K562 (cell line): ENCODE measurements around the gene VSTM5. TPM values are rescaled to one million over a fixed set of nuclear protein-coding genes. Genes with fewer than 3 reads are reported as not detected.
A peak's percentile ranks its signal among the peaks of the same experiment; 100 is the strongest.

Source experiments
- CBFB ChIP-seq: sonication (generic); formaldehyde crosslinking; IDR thresholded peaks from 2 replicates; pipeline ENCODE4 v1.4.0; 2020; ENCODE audit warnings: mild to moderate bottlenecking, missing genetic modification reagents
- E2F3 ChIP-seq: fragments of 250-450 bp; sonication (Bioruptor Pico); IDR thresholded peaks from 2 replicates; pipeline ENCODE4 v1.4.0; 2020; ENCODE audit warnings: mild to moderate bottlenecking
- HEY1 ChIP-seq: fragments of 250-450 bp; sonication (Bioruptor Pico); IDR thresholded peaks from 2 replicates; pipeline ENCODE4 v1.5.0; 2020; ENCODE audit warnings: mild to moderate bottlenecking, moderate library complexity, borderline replicate concordance
- HLTF ChIP-seq: fragments of 450-650 bp; IDR thresholded peaks from 2 replicates; pipeline ENCODE4 v1.6.1; 2016
- MBD1 ChIP-seq: fragments of 250-450 bp; sonication (Bioruptor Pico); IDR thresholded peaks from 2 replicates; pipeline ENCODE4 v1.8.0; 2022; ENCODE audit warnings: inconsistent platforms
- MTA1 ChIP-seq: fragments of 450-650 bp; IDR thresholded peaks from 2 replicates; pipeline ENCODE4 v1.6.1; 2017; ENCODE audit warnings: borderline replicate concordance
- SREBF1 ChIP-seq: fragments of 150-350 bp; IDR thresholded peaks from 2 replicates; pipeline ENCODE4 v1.6.1; 2014; ENCODE audit warnings: antibody characterized with exemption, low read depth, low read length, borderline replicate concordance
- ZNF551 ChIP-seq: fragments of 250-450 bp; sonication (Bioruptor Pico); IDR thresholded peaks from 2 replicates; pipeline ENCODE4 v1.5.0; 2021; ENCODE audit warnings: mild to moderate bottlenecking, moderate library complexity
- ZNF589 ChIP-seq: fragments of 200-800 bp; sonication (Bioruptor generic); IDR thresholded peaks from 2 replicates; pipeline ENCODE4 v1.6.1; 2016; ENCODE audit warnings: low read depth, missing genetic modification characterization, missing compliant biosample characterization
- polyA plus RNA-seq, 8 experiments: library from polyadenylated mRNA; depleted of rRNA in 4 of 8; stranded (reverse) in 5 of 8; unstranded in 3 of 8; fragments of >200 nt; fragmentation: Nextera tagmentation in 2 of 8; fragmentation: Illumina TruSeq in 1 of 8; extraction: Ambion mirVana in 2 of 8; extraction: Trizol in 1 of 8; gene quantifications; 2 replicates each; pipeline versions ENCODE4 v1.2.1 to v1.2.3, GENCODE V29; 2011 to 2014; ENCODE audit warnings: inconsistent platforms in 1 of 8, missing spikeins in 1 of 8
- total RNA-seq, 7 experiments: library from RNA; depleted of rRNA in 6 of 7; stranded (reverse); fragments of >200 nt in 6 of 7; fragmentation: Illumina TruSeq in 2 of 7; extraction: Trizol in 2 of 7; gene quantifications; 2 replicates each; pipeline versions ENCODE4 v1.2.1 to v1.2.3, GENCODE V29; 2011 to 2021; ENCODE audit warnings: low replicate concordance in 1 of 7
- TF ChIP-seq, protein P1 (sequence below), 2 experiments: IDR thresholded peaks; 2 replicates each; pipeline ENCODE4 v1.6.1; 2012; ENCODE audit warnings: improper control_type of control experiment in 2 of 2, low read depth in 2 of 2, low read length in 2 of 2, borderline replicate concordance in 1 of 2
- TF ChIP-seq, protein P2 (sequence below): fragments of 250-450 bp; sonication (Bioruptor Pico); IDR thresholded peaks from 2 replicates; pipeline ENCODE4 v1.9.0; 2021; ENCODE audit warnings: mild to moderate bottlenecking, inconsistent platforms
- TF ChIP-seq, protein P3 (sequence below): fragments of 450-650 bp; formaldehyde crosslinking; IDR thresholded peaks from 2 replicates; pipeline ENCODE4 v1.4.0; 2020; ENCODE audit warnings: mild to moderate bottlenecking, mixed read lengths
- TF ChIP-seq, protein P4 (sequence below): fragments of 450-650 bp; formaldehyde crosslinking; conservative IDR thresholded peaks from 2 replicates; pipeline ENCODE4 v1.4.0; 2022; ENCODE audit warnings: mild to moderate bottlenecking, missing genetic modification characterization
- TF ChIP-seq, protein P5 (sequence below): fragments of 450-650 bp; IDR thresholded peaks from 2 replicates; pipeline ENCODE4 v1.6.1; 2016; ENCODE audit warnings: missing biosample characterization, missing genetic modification characterization

Gene VSTM5
- total and polyA plus RNA-seq, 9 of the 15 experiments (the other 6 are each of a cell fraction or from before 2014, with no cell fraction given) = 0.01 TPM; not detected in 8

- no peak for TF ChIP-seq HEY1
- TF ChIP-seq, protein P1, sequence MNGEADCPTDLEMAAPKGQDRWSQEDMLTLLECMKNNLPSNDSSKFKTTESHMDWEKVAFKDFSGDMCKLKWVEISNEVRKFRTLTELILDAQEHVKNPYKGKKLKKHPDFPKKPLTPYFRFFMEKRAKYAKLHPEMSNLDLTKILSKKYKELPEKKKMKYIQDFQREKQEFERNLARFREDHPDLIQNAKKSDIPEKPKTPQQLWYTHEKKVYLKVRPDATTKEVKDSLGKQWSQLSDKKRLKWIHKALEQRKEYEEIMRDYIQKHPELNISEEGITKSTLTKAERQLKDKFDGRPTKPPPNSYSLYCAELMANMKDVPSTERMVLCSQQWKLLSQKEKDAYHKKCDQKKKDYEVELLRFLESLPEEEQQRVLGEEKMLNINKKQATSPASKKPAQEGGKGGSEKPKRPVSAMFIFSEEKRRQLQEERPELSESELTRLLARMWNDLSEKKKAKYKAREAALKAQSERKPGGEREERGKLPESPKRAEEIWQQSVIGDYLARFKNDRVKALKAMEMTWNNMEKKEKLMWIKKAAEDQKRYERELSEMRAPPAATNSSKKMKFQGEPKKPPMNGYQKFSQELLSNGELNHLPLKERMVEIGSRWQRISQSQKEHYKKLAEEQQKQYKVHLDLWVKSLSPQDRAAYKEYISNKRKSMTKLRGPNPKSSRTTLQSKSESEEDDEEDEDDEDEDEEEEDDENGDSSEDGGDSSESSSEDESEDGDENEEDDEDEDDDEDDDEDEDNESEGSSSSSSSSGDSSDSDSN (IDR thresholded peaks at IDR 0.05; ENCODE audit: borderline replicate concordance in 1 of 2, low read depth in 2 of 2, low read length in 2 of 2) = peak in 1 of 2 experiments; percentile 68; a peak in 1 of 4 replicates
- TF ChIP-seq CBFB (CRISPR knock-in tag) = no peak
- TF ChIP-seq, protein P2, sequence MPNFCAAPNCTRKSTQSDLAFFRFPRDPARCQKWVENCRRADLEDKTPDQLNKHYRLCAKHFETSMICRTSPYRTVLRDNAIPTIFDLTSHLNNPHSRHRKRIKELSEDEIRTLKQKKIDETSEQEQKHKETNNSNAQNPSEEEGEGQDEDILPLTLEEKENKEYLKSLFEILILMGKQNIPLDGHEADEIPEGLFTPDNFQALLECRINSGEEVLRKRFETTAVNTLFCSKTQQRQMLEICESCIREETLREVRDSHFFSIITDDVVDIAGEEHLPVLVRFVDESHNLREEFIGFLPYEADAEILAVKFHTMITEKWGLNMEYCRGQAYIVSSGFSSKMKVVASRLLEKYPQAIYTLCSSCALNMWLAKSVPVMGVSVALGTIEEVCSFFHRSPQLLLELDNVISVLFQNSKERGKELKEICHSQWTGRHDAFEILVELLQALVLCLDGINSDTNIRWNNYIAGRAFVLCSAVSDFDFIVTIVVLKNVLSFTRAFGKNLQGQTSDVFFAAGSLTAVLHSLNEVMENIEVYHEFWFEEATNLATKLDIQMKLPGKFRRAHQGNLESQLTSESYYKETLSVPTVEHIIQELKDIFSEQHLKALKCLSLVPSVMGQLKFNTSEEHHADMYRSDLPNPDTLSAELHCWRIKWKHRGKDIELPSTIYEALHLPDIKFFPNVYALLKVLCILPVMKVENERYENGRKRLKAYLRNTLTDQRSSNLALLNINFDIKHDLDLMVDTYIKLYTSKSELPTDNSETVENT (CRISPR knock-in tag) = no peak
- TF ChIP-seq, protein P3, sequence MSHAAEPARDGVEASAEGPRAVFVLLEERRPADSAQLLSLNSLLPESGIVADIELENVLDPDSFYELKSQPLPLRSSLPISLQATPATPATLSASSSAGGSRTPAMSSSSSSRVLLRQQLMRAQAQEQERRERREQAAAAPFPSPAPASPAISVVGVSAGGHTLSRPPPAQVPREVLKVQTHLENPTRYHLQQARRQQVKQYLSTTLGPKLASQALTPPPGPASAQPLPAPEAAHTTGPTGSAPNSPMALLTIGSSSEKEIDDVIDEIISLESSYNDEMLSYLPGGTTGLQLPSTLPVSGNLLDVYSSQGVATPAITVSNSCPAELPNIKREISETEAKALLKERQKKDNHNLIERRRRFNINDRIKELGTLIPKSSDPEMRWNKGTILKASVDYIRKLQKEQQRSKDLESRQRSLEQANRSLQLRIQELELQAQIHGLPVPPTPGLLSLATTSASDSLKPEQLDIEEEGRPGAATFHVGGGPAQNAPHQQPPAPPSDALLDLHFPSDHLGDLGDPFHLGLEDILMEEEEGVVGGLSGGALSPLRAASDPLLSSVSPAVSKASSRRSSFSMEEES (CRISPR knock-in tag) = no peak
- TF ChIP-seq E2F3 (CRISPR knock-in tag) = 0 out of 2 replicates have a peak, but pooled peaks have one; percentile 43
- no peak; the same call in 1 of the 2 replicates for TF ChIP-seq HLTF
- TF ChIP-seq MBD1 (CRISPR knock-in tag) = no peak
- no peak for TF ChIP-seq SREBF1
- no peak for TF ChIP-seq ZNF551
- TF ChIP-seq MTA1 = no peak
- TF ChIP-seq, protein P4, sequence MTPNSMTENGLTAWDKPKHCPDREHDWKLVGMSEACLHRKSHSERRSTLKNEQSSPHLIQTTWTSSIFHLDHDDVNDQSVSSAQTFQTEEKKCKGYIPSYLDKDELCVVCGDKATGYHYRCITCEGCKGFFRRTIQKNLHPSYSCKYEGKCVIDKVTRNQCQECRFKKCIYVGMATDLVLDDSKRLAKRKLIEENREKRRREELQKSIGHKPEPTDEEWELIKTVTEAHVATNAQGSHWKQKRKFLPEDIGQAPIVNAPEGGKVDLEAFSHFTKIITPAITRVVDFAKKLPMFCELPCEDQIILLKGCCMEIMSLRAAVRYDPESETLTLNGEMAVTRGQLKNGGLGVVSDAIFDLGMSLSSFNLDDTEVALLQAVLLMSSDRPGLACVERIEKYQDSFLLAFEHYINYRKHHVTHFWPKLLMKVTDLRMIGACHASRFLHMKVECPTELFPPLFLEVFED (CRISPR knock-in tag) = no peak
- TF ChIP-seq, protein P5, sequence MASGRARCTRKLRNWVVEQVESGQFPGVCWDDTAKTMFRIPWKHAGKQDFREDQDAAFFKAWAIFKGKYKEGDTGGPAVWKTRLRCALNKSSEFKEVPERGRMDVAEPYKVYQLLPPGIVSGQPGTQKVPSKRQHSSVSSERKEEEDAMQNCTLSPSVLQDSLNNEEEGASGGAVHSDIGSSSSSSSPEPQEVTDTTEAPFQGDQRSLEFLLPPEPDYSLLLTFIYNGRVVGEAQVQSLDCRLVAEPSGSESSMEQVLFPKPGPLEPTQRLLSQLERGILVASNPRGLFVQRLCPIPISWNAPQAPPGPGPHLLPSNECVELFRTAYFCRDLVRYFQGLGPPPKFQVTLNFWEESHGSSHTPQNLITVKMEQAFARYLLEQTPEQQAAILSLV (tag) = no peak
- TF ChIP-seq ZNF589 (CRISPR knock-in tag) = no peak
Observed at GRCh38 chr11:93784145-93784934, 66.1 kb downstream of the VSTM5 start, which contains the start of gene MED17 (continued).
